Omental fat pad (tissue), 4 donors: ENCODE results near the gene PLA2G4A. TPM values are rescaled to one million over a fixed set of nuclear protein-coding genes. Genes with fewer than 3 reads are reported as not detected.

Experiments used
- ATAC-seq: fragments of 150-250 bp; one replicate; pipeline ENCODE4 v1.9.1; 2016; ENCODE audit warnings: mild to moderate bottlenecking, moderate library complexity; ENCODE audit not compliant: low FRiP score
- DNase-seq: peaks from one replicate; pipeline ENCODE4 v3.0.0-alpha.2; 2019; ENCODE audit warnings: low spot score
- CTCF ChIP-seq, 3 donors: fragments of 450-650 bp; IDR thresholded peaks; one replicate each; pipeline ENCODE4 v1.5.1; 2016 to 2017; ENCODE audit warnings: antibody characterized with exemption in 3 of 3, mild to moderate bottlenecking in 3 of 3, moderate library complexity in 2 of 3
- total RNA-seq, 4 donors: library from RNA; depleted of rRNA; stranded (reverse); fragments of >200 nt; gene quantifications; one replicate each; pipeline ENCODE4 v1.1.0, GENCODE V29; 2016

Gene PLA2G4A
- total RNA-seq, 4 donors from 2014 or later: 8.8 to 26.8 (median 12.4) TPM

DNA sequence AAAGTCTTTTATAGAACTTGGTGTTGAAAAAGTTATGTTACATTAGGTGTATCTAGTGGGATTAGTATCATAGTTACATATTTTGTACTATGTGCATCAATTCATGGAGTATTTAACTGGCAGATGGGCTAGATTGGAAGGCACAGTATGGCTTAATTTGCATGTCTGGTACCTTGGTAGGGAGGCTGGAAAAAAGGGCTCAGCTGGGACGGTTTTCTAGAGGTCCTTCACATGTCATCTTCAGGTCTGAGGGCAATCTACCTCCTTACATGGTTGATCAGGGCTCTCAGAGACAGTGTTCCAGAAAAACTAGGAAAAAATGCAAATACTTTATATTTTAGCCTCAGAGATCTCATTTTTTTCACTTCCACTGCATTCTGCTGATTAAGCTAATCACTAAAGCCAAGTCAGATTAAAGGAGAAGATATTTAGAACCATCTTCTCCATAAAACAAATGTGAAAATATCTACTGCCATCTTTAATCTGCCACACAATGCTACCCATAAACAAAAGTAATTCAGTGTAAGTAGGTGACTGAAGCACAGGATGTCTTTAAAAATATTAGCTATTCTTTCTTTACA, 209.3 kb downstream of the PLA2G4A start:
- TF ChIP-seq CTCF (IDR thresholded peaks at IDR 0.05): no peak
- DNase-seq (no peak), ATAC-seq (no peak)

Other genes with a start within 250 kb of the PLA2G4A start
- 10 to 100 TPM in 2 of 4 donors, 1 to 10 TPM in 2; 2.8 to 44.9 (median 12.9) TPM for gene PTGS2, start 148.5 kb upstream of the PLA2G4A start, total RNA-seq